ENCODE data around the gene GPR21. TPM values are rescaled to one million over a fixed set of nuclear protein-coding genes. Genes with fewer than 3 reads are reported as not detected.

The GPR21 gene
- total and polyA plus RNA-seq, 2 experiments from 2014 or later, result 0.90 TPM; not detected in 1

DNA sequence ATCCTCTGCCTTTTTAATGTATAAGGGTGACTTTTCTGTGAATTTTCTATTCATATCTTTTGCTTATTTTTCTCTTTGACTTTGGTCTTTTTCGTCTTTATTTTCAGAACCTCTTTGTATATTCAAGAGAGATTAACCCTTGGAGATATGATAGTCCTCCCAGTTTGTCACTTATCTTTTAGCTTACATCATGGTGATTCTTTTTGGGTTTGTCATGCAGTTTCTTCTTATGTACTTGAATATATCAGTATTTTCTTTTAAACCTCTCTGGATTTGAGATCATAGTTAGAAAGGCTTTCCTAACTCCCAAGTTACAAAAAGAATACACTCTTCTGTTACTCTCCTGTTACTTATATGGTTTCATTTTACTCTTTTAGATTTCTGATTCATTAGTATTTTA is 27.5 kb upstream of the GPR21 start (continued):
- no peak for TF ChIP-seq NANOG (IDR thresholded peaks at IDR 0.05; ENCODE audit: borderline replicate concordance)

GRCh38 chr9:123007269-123007668 is 26.2 kb upstream of the GPR21 start:
- Histone ChIP-seq H2AFZ (no peak overlapping the region), H3K27ac (ENCODE audit: low read depth) (no peak overlapping the region), H3K4me1 (ENCODE audit: insufficient read depth) (no peaks in the 10 kb centered on the region), H3K9me2 (ENCODE audit: insufficient read depth) (no peaks in the 10 kb centered on the region), H3K79me2 (replicated peaks; ENCODE audit: insufficient read depth) (no peaks in the 10 kb centered on the region), H3K4me3 (no peak overlapping the region), H3K27me3 (ENCODE audit: insufficient read depth) (no peaks in the 10 kb centered on the region), H3K36me3 (ENCODE audit: insufficient read depth) (peaks cover 11% of the 10 kb centered on the region; the same call in 1 of the 2 replicates), H4K20me1 (replicated peaks; ENCODE audit: insufficient read depth) (no peaks in the 10 kb centered on the region), H3F3A (replicated peaks; ENCODE audit: low read depth) (no peaks in the 10 kb centered on the region), H3K4me2 (no peak overlapping the region)
- Mint-ChIP-seq H3K4me3 (no peak overlapping the region), H3K36me3 (ENCODE audit: low read depth) (peaks cover 21% of the 10 kb centered on the region), H3K27ac (no peak overlapping the region), H3K9me3 (no peaks in the 10 kb centered on the region), H3K4me1 (no peaks in the 10 kb centered on the region), H3K27me3 (ENCODE audit: insufficient read depth, low read depth, poor library complexity) (peaks cover 1% of the 10 kb centered on the region)
- DNase-seq (ENCODE audit: low spot score) (no peak), ATAC-seq (no peak)
- TF ChIP-seq EZH2 (IDR thresholded peaks at IDR 0.05; ENCODE audit: low read depth, unreplicated experiment), result no peak
- TF ChIP-seq CREB1 (CRISPR knock-in tag; IDR thresholded peaks at IDR 0.05; ENCODE audit: low read depth), result no peak
- no peak for TF ChIP-seq ETS1 (IDR thresholded peaks at IDR 0.05)

DNA sequence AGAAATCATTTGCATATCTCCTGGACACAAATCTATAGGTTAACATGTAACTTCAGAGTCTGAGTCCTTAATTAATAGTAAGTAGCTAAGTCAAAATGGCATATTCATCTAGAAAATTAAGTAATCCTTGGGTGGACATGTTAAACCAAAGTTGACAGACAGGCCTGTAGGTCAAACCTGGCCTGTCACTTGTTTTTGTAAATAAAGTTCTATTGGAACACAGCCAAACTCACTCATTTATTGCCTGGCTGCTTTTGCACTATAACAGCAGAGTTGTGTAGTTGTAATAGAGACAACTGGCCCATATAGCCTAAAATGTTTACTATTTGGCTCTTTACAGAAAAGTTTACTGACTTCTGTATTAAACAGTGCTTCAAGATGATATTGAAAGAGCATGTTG is 24.6 kb upstream of the GPR21 start:
- Histone ChIP-seq H3F3A (replicated peaks; ENCODE audit: low read depth) (no peaks in the 10 kb centered on the region), H3K4me3 (no peak overlapping the region), H2AFZ (no peak overlapping the region), H3K27me3 (ENCODE audit: insufficient read depth) (no peaks in the 10 kb centered on the region), H3K4me1 (ENCODE audit: insufficient read depth) (no peaks in the 10 kb centered on the region), H3K36me3 (ENCODE audit: insufficient read depth) (peaks cover 18% of the 10 kb centered on the region; the same call in 1 of the 2 replicates), H3K4me2 (no peak overlapping the region), H3K79me2 (replicated peaks; ENCODE audit: insufficient read depth) (no peaks in the 10 kb centered on the region), H4K20me1 (replicated peaks; ENCODE audit: insufficient read depth) (no peaks in the 10 kb centered on the region), H3K27ac (ENCODE audit: low read depth) (no peak overlapping the region), H3K9me2 (ENCODE audit: insufficient read depth) (no peaks in the 10 kb centered on the region)
- ATAC-seq (no peak), DNase-seq (ENCODE audit: low spot score) (no peak)
- peaks cover 36% of the 10 kb centered on the region for H3K36me3 Mint-ChIP-seq (ENCODE audit: low read depth)
- no peak overlapping the region for H3K4me3 Mint-ChIP-seq
- H3K27ac Mint-ChIP-seq, result no peak overlapping the region
- H3K27me3 Mint-ChIP-seq (ENCODE audit: insufficient read depth, low read depth, poor library complexity), result peaks cover 1% of the 10 kb centered on the region
- H3K9me3 Mint-ChIP-seq, result no peaks in the 10 kb centered on the region
- H3K4me1 Mint-ChIP-seq, result no peaks in the 10 kb centered on the region
- TF ChIP-seq ZNF114 (CRISPR knock-in tag; IDR thresholded peaks at IDR 0.05) (no peak), EZH2phosphoT487 (IDR thresholded peaks at IDR 0.05; ENCODE audit: unreplicated experiment) (no peak), EZH2 (IDR thresholded peaks at IDR 0.05; ENCODE audit: low read depth, unreplicated experiment) (no peak)

- Histone ChIP-seq H3K79me2 (replicated peaks; ENCODE audit: insufficient read depth) (no peaks in the 10 kb centered on the region), H3K9me2 (ENCODE audit: insufficient read depth) (no peaks in the 10 kb centered on the region), H3F3A (replicated peaks; ENCODE audit: low read depth) (no peaks in the 10 kb centered on the region), H3K27ac (ENCODE audit: low read depth) (no peak overlapping the region), H2AFZ (no peak overlapping the region), H3K4me2 (no peak overlapping the region), H3K4me3 (no peak overlapping the region), H3K4me1 (ENCODE audit: insufficient read depth) (no peaks in the 10 kb centered on the region), H3K36me3 (ENCODE audit: insufficient read depth) (peaks cover 31% of the 10 kb centered on the region; the same call in 1 of the 2 replicates), H3K27me3 (ENCODE audit: insufficient read depth) (no peaks in the 10 kb centered on the region), H4K20me1 (replicated peaks; ENCODE audit: insufficient read depth) (no peaks in the 10 kb centered on the region)
- no peaks in the 10 kb centered on the region for H3K27me3 Mint-ChIP-seq (ENCODE audit: insufficient read depth, low read depth, poor library complexity)
- peaks cover 49% of the 10 kb centered on the region for H3K36me3 Mint-ChIP-seq (ENCODE audit: low read depth)
- H3K27ac Mint-ChIP-seq, result no peak overlapping the region
- no peaks in the 10 kb centered on the region for H3K4me1 Mint-ChIP-seq
- TF ChIP-seq NANOG (IDR thresholded peaks at IDR 0.05; ENCODE audit: borderline replicate concordance) (no peak), POLR2AphosphoS5 (IDR thresholded peaks at IDR 0.05; ENCODE audit: low read depth) (no peak), REST (IDR thresholded peaks at IDR 0.05; ENCODE audit: unreplicated experiment) (no peak), STAT1 (IDR thresholded peaks at IDR 0.05; ENCODE audit: unreplicated experiment) (no peak), EZH2phosphoT487 (IDR thresholded peaks at IDR 0.05; ENCODE audit: unreplicated experiment) (no peak), JUNB (IDR thresholded peaks at IDR 0.05; ENCODE audit: unreplicated experiment) (no peak), ZNF331 (CRISPR knock-in tag; IDR thresholded peaks at IDR 0.05; ENCODE audit: low read depth) (no peak), ZNF114 (CRISPR knock-in tag; IDR thresholded peaks at IDR 0.05) (no peak), ETS1 (IDR thresholded peaks at IDR 0.05) (no peak), EZH2 (IDR thresholded peaks at IDR 0.05; ENCODE audit: low read depth, unreplicated experiment) (no peak)
- ATAC-seq (no peak), DNase-seq (ENCODE audit: low spot score) (no peak)
- H3K9me3 Mint-ChIP-seq, result no peaks in the 10 kb centered on the region
- H3K4me3 Mint-ChIP-seq, result no peak overlapping the region
Measured at GRCh38 chr9:123011380-123011779, 22.1 kb upstream of the GPR21 start.
